Left ventricle myocardium superior (tissue), 1 donor: Measurements from ENCODE around the gene BRAF. TPM values are rescaled to one million over a fixed set of nuclear protein-coding genes. Genes with fewer than 3 reads are reported as not detected.
"Not testable (repeated sequence)": the region's sequence is repeated elsewhere in the genome, so short reads cannot be mapped to it uniquely, and the experiment has no call there.

Experiments
- ATAC-seq: fragments of 200-7000 bp; cut with Tn5 transposase; one replicate; pipeline ENCODE4 v1.9.1; 2020; ENCODE audit warnings: mild to moderate bottlenecking, moderate library complexity
- DNase-seq: peaks from one replicate; pipeline ENCODE4 v3.0.0-alpha.2; 2020
- intact Hi-C: fragments of 100-400 bp; cut with micrococcal nuclease; formaldehyde crosslinking; loops from one replicate; pipeline ENCODE4 v1.11.0; 2022
- total RNA-seq: library from RNA; stranded (reverse); fragmentation: NEBNext Ultra II Directional; extraction: Animal tissue kit (Norgen Biotek cat#: 25700); gene quantifications from one replicate; pipeline ENCODE4 v1.2.1, GENCODE V29; 2021
- donor health status: DM: no; HTN: yes; CAD: no; lungs with severe emphysema.

Gene BRAF
- total RNA-seq, 1 donor from 2014 or later: 17.9 TPM

GRCh38 chr7:140674899-140675701, 249.6 kb downstream of the BRAF start:
- DNase-seq (no peak), ATAC-seq (peak; percentile 63)
- intact Hi-C loops: no loop called here

- DNase-seq (no peak), ATAC-seq (no peak)
These were observed 250.4 kb downstream of the BRAF start for GRCh38 chr7:140674356-140674800.

GRCh38 chr7:140673774-140674155, 251.0 kb downstream of the BRAF start:
- intact Hi-C loops: no loop called here
- peak; percentile 10 for ATAC-seq
- no peak for DNase-seq

More at GRCh38 chr7:140674356-140674800, 250.4 kb downstream of the BRAF start:
- intact Hi-C loops: no loop called here

- DNase-seq (peak; percentile 69), ATAC-seq (peak; percentile 63)
- intact Hi-C loops: no loop called here
These were observed 251.5 kb downstream of the BRAF start for GRCh38 chr7:140673063-140673773.

- intact Hi-C loops: no loop called here
These were observed 252.2 kb downstream of the BRAF start, which contains the start of gene ADCK2 for GRCh38 chr7:140672382-140673062. TSS of gene ADCK2 (plus strand) at chr7:140672945. CDS start at chr7:140673331, 386 bp downstream.

GRCh38 chr7:140671966-140672365, 252.8 kb downstream of the BRAF start:
- intact Hi-C loops: no loop called here
- no peak for DNase-seq
- ATAC-seq: no peak

More at GRCh38 chr7:140672382-140673062, 252.2 kb downstream of the BRAF start, which contains the start of gene ADCK2:
- peak; percentile 84 for ATAC-seq
- DNase-seq: peak; percentile 75

GRCh38 chr7:140670343-140670935, 254.3 kb downstream of the BRAF start:
- ATAC-seq (no peak), DNase-seq (no peak)
- intact Hi-C loops: no loop called here

GRCh38 chr7:140669862-140670261, 254.9 kb downstream of the BRAF start:
- intact Hi-C loops, ATAC-seq, DNase-seq: not testable (repeated sequence)

GRCh38 chr7:140669352-140669751, 255.4 kb downstream of the BRAF start:
- no peak for ATAC-seq
- no peak for DNase-seq
- intact Hi-C loops: no loop called here

Other genes starting within 250 kb of the BRAF start
- 726 TPM for gene NDUFB2, start 228.2 kb downstream of the BRAF start, total RNA-seq
- gene MRPS33, start 90.0 kb upstream of the BRAF start, total RNA-seq: 125 TPM
- gene TMEM178B, start 149.1 kb upstream of the BRAF start, total RNA-seq: 38.2 TPM